Measurements from ENCODE around the gene DDX1.
A peak's percentile ranks its signal among the peaks of the same experiment; 100 is the strongest.
"Not testable (repeated sequence)": the region's sequence is repeated elsewhere in the genome, so short reads cannot be mapped to it uniquely, and the experiment has no call there.

Gene DDX1

GRCh38 chr2:15591692-15592463 lies at the start of gene DDX1:
TSS of gene DDX1 (plus strand) at chr2:15591868. CDS start at chr2:15591934, 66 bp downstream.
- DNase-seq (ENCODE audit: low read depth), result peak; percentile 78

DNA sequence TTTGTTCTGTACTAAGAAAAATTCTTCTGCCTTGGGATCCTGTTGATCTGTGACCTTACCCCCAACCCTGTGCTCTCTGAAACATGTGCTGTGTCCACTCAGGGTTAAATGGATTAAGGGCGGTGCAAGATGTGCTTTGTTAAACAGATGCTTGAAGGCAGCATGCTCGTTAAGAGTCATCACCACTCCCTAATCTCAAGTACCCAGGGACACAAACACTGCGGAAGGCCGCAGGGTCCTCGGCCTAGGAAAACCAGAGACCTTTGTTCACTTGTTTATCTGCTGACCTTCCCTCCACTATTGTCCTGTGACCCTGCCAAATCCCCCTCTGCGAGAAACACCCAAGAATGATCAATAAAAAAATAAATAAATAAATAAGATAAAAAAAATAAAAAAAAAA lies 49.4 kb upstream of the DDX1 start:
- DNase-seq (ENCODE audit: low read depth), result not testable (repeated sequence)

DNA sequence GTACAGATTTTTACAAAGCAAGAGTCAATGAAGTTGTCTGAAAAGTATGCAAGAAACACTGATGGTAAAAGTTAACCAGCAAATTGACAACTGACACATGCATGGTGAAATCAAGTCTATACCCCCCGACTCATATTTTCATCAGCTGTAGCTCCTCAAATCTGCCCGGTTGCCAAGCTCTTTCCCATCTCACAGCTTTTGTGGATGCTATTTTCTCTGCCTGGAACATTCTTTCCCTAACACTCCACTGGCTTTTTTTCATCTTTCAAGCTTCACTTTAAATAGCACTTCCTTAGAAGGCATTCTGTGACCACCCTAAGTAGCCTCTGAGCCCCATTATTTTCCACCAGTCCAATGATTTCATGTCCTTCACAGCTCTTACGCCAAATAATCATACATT lies 48.6 kb upstream of the DDX1 start:
- no peak for DNase-seq (ENCODE audit: low read depth)

DNA sequence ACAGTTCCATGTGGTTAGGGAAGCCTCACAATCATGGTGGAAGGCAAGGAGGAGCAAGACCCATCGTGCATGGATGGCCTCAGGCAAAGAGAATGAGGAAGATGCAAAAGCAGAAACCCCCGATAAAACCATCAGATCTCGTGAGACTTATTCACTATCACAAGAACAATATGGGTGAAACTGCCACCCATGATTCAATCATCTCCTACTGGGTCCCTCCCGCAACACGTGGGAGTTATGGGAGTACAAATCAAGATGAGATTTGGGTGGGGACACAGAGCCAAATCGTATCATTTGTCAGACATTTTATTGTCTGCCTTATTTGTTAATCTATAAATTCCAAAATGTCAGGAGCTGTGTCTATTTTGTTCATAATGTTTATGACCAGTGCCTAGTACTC lies 48.1 kb upstream of the DDX1 start:
- no peak for DNase-seq (ENCODE audit: low read depth)

DNA sequence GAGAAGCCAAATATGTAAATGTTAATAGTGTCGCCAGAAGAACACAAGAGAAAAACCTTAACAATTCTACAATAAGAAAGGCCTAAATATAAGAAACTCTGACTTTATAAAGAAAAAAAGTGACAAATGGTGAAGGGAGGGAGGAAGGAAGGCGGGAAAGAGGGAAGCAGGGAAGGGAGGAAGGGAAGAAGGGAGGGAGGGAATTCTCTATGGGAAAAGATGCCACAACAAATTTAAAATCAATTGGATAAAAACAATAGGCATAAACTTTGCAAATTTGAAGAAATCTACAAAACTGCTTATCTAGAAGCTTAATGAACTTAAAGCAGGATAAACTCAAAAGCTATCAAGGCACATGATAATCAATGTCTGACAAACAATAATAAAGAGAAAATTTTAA lies 47.4 kb upstream of the DDX1 start:
- no peak for DNase-seq (ENCODE audit: low read depth)

DNA sequence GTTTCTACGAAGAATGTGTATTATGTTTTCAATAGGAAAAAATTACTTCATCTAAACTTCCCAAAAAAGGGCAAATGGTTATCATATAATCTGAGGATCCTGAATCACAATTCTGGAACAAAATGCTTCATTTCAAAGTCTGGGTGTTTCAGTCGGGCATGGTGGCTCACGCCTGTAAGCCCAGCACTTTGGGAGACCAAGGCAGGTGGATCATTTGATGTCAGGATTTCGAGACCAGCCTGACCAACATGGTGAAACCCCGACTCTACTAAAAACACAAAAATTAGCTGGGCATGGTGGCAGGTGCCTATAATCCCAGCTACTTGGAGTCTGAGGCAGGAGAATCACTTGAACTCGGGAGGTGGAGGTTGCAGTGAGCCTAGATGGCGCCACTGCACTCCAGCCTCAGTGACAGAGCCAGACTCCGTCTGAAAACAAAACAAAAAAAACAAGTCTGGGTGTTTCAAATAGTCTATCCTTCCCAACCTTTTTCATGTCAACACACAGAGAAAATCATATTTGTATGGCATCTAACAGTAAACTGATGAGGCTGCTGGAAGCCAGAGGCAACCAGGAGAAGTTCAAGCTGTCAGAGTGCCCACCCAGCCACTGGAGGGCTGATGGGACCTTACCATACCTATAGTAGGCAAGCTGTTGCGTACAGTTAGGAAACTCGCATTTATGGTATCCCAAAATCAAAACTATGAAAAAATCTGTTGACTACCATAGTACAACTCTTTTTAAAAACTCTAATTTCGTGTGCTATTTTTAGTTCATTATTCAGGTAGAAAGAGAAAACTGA lies 45.2 kb upstream of the DDX1 start:
- DNase-seq (ENCODE audit: low read depth), result no peak

GRCh38 chr2:15547115-15547876 lies 44.4 kb upstream of the DDX1 start:
- DNase-seq (ENCODE audit: low read depth), result no peak

- no peak for DNase-seq (ENCODE audit: low read depth)
These were observed 42.7 kb upstream of the DDX1 start for GRCh38 chr2:15548974-15549373.

DNA sequence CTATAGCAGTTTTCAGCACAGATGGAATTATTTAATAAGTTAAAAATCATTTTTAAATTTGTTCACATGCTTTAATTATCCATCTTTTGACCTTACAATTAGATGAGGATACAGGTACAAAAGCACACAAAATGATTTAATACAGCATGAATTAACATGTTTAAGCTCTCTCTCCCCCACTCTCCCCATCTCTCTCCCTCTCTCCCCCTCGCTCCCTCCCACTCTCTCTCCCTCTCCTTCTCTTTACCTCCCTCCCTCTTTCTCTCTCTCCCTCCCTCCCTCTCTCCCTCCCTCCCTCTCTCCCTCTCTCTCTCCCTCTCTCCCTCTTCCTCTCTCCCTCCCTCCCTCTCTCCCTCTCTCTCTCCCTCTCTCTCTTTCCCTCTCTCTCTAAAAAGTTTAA lies 38.1 kb upstream of the DDX1 start:
- no peak for DNase-seq (ENCODE audit: low read depth)

DNA sequence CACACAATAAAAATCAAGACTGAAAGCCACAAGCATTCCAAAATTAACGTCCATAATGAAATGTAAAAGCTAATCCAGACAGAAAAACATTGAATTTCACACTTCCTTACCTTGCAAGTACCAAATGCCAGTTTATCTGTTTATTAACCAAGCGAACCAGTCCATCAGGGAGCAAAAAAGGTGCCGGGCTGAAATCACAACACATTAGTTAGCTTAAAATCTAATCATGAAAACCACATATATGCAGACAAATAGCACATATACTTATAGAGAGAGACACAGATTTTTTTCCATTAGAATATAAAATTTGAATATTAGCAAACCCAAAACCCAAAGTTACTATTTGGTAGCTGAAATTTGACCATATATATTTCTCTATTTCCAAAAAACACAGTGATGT lies 37.7 kb upstream of the DDX1 start:
- DNase-seq (ENCODE audit: low read depth), result no peak

- DNase-seq (ENCODE audit: low read depth), result no peak
These were observed 37.0 kb upstream of the DDX1 start for GRCh38 chr2:15554525-15555218.

DNA sequence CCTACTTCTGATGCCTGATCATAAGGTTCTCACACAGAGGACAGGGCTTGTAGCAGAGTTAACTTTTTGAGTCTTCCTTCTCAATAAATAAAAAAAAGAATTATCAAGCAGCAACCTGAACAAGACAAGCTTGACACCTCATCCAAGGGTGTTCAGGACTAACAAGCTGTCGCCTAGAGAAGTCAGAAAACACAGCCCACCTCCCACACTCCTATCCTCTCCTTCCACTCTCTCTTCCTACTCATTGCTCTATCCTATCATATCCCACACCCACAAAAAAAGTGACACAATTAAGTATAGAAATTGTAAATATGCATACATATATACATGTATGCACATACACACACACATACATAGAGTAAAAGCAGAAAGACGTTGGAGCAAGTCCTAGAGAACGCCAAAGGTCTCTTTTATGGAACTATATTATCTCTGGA lies 35.9 kb upstream of the DDX1 start:
- DNase-seq (ENCODE audit: low read depth), result no peak

DNA sequence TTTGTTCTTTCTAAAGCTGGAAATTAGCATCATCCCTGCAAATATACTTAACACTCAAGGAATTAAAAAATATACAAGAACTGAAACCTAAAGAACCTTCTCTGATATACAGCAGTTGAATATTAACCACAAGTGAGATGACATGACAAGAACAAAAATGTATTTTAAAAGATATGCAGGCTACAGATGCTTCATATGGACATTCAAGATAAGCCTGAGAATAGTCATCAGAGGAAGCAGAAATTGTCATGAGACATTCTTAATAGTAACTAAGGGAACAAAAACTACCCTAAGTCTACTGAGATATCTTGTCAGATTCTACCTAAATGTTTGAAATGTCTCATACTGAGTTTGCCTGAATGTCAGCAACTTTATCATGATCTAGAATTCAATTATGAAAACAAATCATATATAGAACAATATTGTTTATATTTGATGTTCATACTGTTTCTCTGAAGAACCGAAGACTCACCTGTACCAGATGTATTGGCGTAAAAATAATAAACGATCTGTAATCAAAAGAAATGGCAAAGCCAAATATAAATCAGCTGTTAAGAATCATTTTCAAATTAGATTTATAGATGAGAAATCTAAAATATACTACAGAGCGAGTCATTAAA lies 35.2 kb upstream of the DDX1 start:
- no peak for DNase-seq (ENCODE audit: low read depth)

GRCh38 chr2:15557887-15558311 lies 33.8 kb upstream of the DDX1 start:
- no peak for DNase-seq (ENCODE audit: low read depth)

- DNase-seq (ENCODE audit: low read depth), result no peak
These were observed 32.1 kb upstream of the DDX1 start for GRCh38 chr2:15559379-15560139.

DNA sequence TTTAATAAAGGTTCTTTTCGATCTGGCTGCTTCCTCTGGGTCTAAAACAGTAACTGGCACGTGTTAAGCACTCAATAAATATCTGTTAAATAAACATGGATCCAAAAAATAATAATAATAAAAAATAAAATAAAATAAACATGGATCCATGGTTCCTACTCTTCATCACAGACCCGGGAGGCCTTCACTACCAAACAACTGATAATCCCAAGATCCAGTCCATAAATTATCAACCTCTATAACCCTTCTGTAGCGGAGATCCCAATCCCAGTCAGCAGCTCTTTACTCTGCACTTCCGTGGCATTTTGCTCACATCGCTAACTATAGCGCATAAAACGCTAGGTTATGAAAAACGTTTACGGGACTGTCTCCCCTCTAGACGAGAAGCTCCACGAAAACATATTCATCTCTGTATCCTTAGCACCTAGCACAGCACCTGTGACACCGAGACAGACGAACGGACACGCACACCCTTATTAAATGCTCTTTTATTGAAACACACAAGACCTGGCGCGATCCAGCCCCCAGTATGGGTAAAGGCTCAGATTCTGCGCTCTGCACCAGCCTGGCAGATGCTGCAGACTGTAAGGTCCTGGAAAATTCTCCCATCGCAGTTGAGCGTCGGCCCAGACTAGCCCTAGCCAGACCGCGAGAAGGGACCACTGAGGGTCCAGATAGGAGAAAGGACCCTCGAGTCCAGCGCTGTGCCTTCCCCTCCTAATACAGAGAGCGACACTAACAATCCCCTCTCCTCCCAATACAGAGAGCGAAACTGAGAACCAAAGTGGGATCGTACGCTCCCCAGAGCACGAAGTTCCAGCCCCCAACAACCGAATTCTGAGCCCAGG lies 31.3 kb upstream of the DDX1 start:
- DNase-seq (ENCODE audit: low read depth), result no peak

- peak; percentile 64 for DNase-seq (ENCODE audit: low read depth)
These were observed 30.6 kb upstream of the DDX1 start, which contains the start of gene NBAS for GRCh38 chr2:15560988-15561573. TSS of gene NBAS (minus strand) at chr2:15561334. CDS start at chr2:15561304, 30 bp downstream.

- peak; percentile 18 for DNase-seq (ENCODE audit: low read depth)
These were observed 29.9 kb upstream of the DDX1 start for GRCh38 chr2:15561574-15562344.

All from stimulated activated CD4-positive, alpha-beta T cell treated with anti-CD3 and anti-CD28 coated beads, Interleukin-2, amount 100 ng/mL, for 4 hours (primary cell).